MV-4-11 (cell line): Measurements from ENCODE around the gene PNMA1.

Experiments
- DNase-seq: peaks from one replicate; lab custom pipeline; 2025; lab: John Stamatoyannopoulos, UW

The PNMA1 gene

DNA sequence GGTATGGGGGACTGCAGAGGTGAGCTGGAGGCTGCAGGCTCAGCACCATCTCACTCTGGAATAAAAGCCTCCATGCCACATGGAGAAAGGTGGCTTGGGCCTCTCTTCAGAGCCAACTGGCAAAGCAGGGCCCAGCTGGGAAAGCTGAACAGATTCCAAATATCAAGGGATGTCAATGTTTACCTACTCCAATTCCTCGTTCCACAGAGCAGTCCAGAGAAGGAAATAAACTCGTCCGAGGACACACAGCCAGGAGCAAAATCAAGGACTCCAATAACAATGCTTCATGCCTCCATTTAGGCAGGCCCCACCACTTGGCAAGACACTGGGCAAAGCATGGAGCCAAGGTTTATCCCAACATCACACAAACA, 36.3 kb upstream of the PNMA1 start:
- no peak for DNase-seq

DNA sequence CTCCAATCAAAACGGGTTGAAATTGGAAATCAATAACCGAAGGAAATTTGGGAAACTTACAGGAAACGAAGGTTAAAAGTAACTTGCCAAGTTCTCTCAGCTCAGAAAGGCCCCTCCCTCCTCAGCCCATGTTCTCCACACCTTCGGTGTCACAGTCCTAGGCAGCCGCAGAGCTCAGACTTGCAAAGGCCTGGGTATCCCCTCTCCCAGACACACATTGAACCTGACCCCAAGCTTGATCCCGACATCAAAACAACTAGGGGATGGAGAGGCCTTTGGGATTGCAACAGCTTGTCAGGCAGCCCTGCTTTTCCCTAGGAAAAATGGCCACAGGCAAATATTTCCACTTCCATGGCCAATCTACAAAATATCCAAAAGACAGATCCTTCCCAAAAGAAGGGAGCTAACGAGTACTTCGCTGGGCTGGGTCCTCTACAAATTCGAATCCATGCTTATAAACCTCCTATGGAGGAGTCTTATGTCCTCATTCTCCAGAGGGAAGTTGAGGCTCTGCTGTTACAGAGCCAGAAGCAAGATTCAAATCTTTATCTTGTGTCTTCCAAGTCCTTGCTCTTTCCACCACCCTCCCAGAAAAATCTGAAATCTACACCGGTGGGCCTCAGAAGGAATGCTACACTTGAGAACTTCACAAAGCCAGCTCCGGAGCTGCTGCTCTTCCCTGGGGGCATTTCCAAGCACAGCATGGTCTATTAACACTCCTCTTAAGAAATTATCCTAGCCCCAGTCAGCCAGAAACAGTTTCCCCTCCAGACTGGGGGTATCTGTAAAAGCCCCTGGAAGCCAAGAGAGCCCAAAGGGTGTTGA, 35.7 kb upstream of the PNMA1 start:
- no peak for DNase-seq

DNA sequence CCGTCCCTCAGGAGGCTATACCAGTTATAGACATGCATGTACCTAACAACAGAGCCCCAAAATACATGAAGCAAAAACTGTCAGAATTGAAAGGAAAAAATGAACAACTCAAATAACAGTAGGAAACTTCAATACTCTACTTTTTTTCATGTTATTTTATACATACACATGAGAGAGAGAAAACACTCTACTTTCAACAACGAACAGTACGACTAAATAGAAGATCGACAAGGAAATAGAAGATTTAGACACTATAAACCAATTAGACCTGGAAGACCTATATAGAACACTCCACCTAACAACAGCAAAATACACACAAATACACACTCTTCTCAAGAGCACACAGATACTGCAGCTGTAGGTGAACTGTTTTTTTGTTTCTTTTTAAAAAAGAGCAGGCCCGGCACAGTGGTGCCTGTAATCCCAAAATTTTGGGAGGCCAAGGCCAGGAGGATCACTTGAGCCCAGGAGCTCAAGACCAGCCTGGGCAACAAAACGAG, 34.7 kb upstream of the PNMA1 start:
- no peak for DNase-seq

DNA sequence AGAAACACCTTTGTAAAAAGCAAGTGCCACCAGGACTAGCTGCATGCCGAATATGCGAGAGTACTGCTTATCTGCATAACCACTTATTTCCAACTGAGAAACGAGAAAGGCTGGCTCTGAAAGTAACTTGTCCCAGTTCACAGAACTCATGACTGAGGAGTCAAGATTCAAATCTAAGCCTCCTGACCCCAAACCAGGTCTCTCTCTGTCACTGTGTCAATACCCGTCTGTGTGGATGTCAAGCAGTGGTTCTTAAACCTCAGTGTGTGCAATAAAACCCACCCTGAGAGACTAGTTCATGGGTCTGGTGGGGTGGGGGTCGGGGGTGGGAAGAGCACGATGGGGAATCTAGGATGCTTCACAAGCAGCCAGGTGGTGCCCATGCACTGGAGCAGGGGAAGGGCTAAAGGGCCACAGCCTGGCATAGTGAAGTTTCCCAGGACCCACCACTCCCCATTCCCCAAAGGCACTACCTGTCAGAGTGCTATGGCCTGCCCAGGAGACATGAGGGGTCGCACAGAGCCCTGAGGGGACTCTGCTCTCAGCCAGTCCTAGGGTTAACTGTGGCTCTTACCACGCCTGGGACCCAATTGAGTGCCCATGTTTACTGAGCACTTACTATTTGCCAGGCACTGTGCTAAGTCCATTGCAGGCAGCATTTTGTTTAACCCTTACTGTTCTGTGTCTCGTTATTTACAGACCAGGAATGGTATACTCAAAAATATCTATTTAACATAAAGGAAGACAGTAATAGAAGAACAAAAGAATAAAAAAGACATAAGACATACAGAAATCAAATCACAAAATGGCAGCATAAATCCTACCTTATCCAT, 33.4 kb upstream of the PNMA1 start:
- DNase-seq = no peak

DNA sequence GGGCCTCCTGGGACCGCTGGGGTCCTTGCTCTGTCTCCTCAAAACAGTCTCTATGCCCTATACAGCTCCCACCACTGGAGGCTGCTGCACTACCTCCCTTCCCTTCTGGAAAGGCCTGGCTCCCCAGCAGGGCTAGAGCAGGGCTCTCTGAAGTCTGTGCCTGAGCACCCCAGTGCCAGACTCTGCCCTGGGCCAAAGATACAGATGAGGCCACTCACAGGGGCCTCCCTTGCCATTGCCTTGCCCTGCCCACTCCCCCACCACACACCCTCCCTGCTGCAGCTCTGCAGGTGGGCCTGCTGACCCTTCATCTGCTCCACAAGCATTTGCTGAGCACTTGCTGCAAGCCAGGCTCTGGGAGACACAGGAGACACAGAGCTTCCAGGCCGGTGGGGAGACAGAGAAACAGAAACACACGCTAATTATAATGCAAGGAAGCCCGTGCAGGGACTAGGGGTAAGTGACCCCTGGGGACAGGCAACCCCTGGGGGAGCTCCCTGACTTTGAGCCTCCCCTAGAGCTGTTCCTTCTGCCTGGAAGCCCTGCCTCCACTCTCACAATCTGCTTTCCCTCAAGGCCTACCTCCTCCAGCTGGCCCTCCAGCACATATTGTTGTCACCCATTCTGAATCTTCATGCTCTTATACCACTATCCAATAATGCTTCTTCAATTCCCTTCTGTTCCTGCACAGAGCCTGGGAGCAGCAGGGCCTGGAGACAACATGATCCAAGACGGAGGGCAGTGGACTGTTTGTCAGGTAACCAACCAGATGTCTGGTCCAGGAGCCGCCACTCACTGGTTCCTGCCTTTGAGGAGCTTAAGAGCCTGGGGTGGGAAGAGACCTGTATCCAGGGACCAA, 32.6 kb upstream of the PNMA1 start:
- no peak for DNase-seq

DNA sequence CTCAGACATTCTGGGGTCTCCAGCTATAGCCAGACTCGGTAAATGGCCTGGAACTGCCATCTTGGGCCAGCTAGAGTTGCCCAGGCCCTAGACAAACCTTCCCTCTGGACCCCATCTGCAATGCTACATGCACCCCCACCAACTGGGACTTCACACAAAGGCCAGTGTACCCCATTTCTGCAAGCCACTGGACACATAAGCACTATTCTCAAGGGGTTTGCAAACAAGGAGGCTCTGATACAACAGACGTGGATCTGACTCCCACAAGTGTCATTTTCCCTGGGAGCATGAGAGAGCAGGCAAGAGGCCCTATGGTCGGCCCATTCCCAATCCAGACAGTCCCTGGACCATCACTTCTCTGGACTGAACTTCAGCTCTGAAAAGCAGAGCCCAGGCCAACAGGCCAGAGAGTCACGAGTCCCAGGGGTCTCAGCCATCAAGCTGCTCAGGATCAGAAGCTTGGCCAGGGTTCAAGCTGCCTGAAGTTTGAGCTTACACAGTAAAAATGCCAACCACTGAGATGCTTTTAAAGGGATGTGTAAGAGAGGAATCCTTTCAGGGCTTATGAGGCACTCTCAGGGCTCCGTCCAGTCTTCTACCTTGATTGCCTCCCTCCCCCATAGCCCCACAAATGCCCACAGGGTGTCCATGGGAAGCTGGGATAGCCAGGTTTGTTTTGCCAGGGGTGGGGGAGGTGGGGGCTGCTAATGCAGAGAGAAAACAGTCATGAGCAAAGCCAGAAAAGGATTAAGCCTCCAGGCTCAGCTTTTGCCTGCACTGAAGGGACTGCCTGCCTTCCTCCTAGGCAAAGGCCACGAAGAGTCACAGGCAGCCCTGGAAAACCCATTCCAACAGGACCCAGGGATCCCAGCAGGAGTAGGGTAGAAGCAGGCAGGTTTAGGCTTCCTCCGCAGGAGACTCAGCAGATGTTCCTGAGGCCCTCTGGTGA, 31.7 kb upstream of the PNMA1 start:
- DNase-seq = no peak

DNA sequence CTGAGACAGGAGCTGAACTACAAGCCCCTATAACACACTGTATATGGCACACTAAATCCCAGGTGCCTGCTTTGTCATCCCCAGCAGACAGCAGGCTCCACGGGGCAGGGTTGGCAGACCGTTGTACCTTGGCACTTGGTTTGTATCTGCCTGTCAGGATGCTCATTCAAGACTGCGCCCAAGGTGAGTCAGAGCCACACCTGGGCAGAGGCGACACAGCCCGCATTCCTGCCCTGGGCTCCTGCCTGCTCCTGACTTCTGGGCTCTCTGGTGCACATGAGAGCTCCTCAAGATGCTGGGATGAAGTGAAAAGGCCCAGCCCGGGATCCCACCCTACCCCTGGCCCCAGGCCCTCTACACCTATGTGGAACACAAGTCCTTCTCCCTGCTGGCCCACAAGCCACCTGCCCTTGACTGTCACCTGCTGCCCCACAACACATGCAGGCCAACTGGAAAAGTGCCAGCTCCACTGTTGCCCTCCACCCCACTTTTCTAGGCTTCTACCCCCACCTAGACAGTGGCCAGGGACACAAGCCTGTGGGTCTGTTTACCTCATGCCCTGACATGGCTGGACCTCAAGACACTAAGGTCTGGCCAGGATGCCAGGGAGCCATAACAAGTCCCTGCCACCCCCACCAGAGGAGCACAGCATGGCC, 30.8 kb upstream of the PNMA1 start:
- no peak for DNase-seq

DNA sequence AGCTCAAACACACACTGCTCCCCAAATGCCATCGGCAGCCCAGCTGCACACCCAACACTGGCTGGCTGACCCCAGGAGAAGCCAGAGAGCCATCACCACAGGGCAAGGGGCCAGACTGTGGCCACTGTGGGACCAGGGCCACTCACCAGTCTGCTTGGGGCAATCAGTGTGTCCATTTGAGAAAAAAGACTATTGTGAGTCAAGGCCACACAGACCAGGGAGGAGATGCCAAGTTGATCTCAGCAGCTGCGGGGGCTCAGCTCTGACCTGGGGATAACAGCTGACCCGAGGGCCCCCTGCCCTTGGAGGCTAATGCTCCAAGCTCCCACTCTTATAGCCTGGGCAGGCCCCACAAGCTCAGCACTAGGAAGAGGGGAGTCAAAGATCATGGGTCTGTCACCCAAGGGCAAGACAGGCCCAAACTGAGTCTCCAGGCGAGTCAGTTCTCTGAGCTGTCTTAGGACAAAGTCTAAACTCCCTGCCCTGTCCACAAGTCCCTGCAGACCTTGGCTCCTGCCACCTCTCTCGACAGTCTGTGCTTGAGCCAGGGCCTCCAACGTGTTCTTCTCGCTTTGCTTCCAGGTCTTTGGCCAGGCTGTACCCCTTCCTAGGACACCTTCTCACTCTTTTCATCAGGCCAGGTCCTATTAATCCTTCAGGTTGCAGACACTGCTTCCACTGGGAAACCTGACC, 30.1 kb upstream of the PNMA1 start:
- DNase-seq = no peak

DNA sequence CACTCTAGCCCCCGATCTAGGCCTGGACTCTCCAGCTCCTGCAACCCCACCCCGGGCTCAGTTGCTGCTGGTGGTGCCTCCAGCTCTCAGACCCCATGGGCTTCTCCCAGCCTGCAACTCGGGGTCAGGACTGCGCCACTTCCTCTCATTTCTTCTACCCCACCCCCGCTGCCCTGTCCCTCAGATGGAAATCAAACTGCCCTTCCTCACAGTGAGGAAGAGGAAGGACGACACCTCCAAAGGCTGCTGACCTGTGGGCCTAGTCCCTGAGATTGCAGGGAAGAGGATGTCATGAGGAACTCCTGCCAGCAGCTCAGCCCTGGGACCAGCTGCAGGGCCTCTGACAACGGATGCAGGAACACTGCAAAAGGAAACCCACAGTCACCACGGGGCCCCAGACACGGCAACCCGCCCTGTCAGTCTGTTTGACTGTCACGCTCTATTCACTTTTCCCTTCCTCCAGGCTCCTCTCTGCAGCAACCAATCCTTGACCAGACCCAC, 29.3 kb upstream of the PNMA1 start:
- DNase-seq = peak; percentile 91

DNA sequence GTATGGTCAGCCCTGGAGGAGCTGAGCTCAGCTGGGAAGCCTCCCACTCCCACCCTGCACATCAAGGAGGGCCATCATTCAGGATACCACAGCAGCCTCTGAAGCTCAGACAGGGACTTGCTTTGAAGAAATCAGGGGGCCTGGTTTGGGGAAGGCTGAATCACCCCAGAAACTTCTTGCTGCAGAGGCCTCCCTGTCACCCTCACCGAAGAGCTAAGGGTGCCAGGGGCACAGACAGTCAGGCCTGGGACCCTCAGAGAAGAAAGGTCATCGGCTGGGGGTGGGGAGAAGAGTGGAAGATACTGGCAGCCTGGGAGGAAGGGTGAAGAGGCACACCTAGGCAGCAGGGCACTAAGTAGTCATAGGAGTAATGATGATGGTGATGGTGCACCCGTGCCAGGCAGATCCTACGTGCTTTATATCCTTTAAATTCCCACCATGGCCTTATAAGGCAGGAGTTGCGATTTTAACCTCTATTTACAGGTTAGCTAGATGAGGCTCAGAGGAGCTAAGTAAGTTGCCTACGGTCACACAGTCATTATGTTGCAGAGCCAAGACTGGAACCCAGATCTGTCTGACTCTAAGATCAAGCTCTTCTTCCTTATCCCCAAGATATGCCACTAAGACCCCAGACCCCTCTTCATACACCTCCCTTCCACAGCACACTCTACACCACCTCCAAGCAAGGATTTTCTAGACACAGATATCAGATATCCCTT, 28.5 kb upstream of the PNMA1 start:
- no peak for DNase-seq

DNA sequence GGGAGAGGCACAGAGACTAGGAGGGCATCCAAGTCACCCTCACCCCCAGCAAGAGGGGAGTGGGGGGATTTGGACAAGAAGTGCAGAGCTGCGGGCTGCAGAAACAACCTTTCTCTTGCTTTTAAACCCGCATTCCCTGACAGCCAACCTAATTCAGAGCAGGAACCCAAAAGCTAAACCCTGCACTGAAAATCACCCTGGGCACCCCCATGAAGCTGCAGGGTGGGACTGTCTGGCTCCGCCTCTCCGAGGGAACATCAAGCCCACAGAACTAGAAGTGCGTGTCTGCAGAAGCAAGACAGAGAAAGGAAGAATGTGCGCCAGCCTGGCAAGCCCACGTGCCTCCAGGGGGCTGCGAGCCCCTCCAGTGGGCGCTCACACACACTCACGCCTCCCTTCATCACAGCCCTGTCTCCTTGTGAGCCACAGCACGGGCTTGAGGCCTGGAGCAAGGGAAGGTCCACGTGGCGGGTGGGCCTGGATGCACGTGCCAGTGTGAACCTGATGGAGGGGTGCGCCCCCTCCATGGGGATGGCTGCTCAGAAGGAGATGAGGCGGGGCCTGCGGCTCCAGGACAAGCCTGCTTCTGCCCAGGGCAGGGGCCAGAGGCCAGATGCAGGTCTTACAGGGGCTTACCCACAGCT, 27.8 kb upstream of the PNMA1 start:
- peak; percentile 41 for DNase-seq

DNA sequence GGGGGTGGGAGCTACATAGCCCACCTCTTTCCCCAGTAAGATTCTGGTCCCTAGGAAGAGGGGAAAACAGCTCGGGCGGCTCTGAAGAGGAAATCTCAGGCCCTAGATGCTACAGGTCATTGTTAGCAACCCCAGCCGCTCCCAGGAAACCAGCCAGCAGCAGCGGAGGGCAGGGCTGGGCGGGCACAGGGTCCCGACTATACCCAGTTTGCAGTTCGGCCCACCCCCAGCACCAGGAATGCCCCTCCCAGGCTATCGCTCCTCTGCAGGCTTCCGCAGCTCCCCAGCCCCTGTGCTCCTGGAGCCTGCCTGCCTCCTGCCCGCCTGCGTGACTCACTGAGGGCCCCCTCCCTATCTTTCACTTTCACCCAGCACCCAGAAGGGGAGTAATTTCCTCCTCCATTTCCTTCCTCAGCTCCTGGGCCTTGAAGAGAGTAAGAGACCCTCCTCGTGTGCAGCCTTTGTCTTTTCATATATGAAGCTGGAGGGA, 27.2 kb upstream of the PNMA1 start:
- peak; percentile 72 for DNase-seq

DNA sequence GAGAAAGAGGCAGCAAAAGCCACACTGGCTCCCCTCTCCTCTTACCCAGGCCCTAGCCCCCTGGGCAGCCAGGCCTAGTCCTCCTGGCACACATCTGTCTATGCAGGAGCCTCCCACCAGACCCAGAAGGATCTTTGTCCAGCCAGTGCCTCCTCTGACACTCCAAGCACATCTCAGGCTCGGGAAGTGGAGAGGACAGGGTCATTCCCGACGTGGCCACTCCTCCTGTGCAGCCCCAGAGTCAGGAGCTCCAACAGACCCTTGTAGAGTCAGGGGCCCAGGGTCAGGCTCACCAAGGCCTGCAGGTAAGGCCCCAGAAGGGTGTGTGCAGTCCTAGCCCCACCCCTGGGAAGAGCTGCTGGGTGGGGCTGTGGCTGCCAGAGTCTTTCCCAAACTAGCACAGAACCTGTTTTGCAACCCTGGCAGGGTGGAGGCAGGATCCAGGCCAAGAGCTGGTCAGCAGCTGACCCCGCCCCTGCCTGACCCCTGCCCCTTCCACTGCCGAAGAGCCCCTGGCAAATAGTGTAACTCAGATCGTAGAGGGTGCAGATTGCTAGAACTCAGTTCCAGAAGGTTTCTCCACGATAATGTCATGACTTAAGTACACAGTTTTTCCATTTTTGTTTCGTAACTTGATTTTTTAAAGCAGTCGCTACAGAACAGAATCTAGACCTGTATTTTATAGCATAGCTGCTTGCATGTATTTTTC, 26.6 kb upstream of the PNMA1 start:
- DNase-seq = no peak

DNA sequence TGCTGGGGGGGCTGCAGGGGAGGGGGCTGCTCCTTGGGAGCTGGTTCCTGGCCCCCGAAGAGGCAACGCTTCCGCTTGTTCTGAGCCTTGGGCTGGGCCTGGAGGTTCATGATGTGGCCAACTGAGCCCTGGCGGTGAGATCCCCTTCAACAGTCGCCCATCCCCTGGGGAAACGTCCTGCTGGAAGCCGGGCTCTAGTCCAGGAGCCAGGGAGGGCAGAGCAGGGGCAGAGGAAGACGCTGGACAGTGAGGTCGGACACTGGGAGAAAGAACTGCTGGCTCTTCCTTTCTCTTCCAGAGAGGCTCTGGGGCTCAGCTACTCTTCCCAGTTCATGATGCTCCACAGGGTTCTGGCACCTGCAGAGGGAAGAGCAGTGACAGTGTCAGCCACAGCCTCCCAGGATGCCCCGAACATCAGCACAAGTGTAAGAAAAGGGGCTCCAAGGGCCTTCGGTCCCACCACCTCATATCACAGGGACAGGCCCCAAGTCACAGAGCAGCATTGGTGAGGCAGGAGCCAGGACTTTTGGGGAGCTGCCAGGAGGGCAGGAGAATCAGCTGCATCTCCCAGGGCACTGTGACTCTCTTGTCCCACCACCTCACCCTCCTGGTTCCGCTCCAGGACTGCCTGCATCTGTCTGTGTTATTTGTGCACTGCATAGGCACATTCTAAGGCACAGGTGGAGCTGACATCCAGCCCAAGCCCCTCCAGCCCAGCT, 25.9 kb upstream of the PNMA1 start:
- DNase-seq = no peak

DNA sequence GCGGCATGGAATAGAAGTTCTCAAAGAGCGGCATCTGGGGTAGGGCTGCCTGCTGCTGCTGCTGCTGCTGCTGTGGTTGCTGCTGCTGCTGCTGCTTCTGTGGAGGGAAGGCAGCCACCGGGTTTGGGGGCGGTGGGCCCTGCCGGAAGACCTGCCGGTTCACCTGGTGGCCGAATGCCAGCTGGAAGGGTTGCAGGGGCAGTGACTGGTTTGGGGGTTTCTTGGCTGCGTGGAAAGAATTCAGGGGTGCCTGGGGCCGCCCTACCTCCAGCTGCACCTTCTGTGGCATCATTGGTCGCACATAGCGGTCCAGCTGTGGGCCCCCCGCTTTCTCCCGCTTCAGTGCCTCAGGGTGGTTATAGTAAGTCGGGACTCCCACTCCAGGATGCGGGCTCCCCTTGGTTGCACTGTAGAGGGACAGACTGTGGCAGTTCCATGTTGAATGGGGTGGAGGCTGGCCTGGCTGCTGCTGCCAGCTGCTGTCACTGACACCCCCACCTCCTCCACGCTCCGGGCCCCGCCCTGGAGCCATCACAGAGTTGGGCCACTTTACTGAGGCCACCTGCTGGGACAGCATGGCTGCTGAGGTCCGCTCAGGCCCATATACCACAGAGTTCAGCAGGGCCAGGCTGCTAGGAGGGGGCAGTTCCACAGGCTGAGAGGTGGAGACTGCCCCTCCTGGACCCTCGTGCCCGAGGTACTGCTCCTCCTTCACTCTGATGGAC, 25.2 kb upstream of the PNMA1 start:
- no peak for DNase-seq

DNA sequence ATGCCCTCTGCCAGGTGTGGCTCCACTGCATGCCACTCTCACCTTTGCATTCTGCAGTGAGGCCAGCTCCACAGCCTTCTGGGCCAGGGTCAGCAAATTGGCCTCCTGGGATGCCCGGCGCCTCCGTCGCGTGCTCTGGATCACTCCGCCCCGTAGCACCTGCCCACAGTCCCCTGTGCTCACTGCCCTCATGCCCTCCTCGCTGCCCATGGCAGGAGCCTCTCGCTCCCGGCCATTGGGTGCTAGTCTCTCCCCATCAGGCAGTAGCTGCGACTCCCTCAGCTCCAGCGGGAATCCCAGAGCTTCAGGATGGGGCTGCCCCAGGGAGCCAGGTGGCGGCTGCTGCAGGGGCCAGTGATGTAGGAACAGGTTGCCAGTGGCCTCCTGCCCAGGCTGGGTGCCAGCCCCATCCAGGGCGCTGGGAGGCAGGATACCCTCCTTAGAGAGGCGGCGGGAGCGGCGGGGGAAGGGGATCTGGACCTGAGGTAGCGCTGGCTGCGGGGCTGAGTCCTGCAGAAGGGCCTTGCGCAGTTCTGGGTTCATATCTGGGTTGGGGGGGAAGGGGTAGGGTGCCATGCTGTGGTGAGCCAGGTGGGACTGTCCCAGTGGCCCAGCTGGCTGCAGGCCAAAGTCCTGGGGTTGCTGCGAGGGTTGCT, 24.5 kb upstream of the PNMA1 start:
- no peak for DNase-seq
